NCI-H2227 (cell line): ENCODE measurements around the gene FNDC1.
"Not testable (repeated sequence)": the region's sequence is repeated elsewhere in the genome, so short reads cannot be mapped to it uniquely, and the experiment has no call there.

Source experiments
- DNase-seq: peaks from one replicate; lab custom pipeline; 2025; ENCODE audit not compliant: unreplicated experiment; lab: John Stamatoyannopoulos, UW

Gene FNDC1

DNA sequence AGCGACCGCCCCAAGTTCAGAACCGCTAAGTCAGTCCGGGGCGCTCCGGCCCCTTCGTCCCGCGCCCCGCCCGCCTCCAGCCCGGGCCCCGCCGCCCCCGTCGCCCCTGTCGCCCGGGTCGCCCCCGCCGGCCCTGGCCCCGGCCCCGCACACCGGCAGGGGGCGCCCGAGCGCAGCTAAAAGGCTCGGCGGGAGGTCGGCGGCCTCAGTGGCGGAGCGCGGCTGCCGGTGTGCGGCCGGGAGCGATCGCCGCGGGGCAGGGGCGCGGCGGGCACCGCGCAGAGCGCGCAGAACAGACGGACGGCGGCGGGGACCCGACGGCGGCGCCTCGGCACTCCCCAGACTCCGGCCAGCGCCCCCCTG, at the start of gene FNDC1:
TSS of gene FNDC1 (plus strand) at position 208 of the 363 bp plus-strand sequence. CDS start 197 bp downstream, outside the sequence.
- DNase-seq = peak; percentile 3

DNA sequence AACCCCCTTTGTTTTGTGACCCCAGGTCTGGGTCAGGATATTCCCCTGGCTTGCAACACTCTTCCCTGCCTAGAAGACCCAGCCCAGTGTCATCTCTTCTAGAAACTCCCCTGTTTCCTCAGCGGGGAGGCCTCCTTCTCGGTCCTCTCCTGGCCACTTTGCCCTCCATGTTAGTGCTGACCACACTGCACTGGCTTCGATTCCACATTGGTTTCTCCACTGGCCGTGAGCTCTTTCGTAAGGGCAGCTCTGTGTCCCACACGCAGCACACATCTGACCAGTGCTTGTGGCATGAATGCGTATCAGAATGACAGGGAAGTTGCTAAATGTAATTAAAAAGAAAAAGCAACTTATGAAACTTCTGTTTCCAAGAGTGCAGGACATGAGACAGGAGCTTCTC, 49.4 kb upstream of the FNDC1 start:
- no peak for DNase-seq

DNA sequence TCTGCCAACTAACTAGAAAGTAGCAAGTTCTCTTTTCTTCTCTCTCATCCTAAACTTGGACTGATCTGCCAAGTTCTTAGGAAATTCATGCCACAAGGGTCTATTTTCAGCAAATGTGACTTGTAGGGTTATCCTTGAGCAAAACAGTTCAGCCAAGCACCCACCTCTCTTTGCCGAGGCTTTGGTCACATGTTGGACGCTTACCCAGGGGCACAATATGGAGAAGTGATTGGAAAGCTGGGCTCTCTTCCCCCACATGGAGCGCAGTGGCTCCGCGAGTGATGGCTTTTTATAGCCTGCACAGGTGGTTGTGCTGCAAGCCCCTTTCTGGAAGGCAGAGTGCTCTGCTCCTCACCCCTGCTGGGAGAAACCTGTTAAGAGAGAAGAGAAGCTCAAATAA, 47.7 kb upstream of the FNDC1 start:
- no peak for DNase-seq

DNA sequence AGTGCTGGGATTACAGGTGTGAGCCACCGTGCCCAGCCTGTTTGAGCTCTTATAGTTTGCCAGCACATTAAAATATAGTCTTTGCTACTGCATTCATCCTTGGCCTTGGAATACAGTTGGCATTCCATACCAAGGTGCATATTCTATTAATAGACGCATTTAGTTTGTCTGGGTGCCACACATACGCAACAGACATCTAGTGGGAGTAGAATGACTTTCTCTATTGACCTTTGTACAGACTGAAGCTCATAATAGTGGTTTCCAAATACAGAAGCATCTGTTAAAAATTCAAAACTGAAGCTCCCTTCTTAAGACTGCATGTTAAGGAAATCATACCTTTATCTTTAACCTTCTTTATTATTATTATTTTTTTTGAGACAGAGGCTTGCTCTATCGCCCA, 46.7 kb upstream of the FNDC1 start:
- no peak for DNase-seq

DNA sequence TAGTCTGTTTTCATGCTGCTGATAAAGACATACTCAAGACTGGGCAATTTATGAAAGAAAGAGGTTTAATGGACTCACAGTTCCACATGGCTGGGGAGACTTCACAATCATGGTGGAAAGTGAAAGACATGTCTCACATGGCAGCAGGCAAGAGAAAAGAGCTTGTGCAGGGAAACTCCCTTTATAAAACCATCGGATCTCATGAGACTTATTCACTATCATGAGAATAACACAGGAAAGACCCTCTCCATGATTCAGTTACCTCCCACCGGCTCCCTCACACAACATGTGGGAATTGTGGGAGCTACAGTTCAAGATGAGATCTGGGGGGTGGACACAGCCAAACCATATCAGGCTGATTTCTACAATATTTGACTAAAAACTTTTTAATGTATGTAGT, 45.4 kb upstream of the FNDC1 start:
- DNase-seq = not testable (repeated sequence)

DNA sequence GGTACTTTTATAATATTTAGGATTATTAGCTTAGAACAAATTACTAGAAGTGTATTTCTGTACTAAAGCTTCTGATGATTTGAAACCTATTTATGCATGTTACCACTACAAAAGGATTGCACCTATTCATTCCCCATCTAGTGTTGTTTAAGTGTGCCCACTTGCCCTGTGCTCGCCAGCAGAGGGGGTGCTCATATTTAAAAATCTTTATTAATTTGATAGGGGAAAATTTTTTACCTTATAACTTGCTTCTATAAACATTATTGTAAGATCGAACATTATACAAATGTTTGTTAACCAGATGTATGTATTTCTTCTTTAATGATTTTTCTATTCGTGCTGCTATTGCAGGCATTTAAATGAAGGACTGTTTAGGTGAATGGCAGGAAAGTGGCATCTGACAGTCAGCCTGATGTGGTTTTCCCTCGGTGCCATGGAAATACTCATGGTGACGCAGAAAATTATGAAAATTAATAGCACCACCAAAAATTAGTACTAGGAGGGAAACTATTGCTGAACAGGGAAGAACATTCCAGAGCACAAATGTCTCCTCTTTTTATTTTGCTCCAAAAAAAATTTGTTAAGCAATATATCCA, 44.1 kb upstream of the FNDC1 start:
- DNase-seq = no peak

DNA sequence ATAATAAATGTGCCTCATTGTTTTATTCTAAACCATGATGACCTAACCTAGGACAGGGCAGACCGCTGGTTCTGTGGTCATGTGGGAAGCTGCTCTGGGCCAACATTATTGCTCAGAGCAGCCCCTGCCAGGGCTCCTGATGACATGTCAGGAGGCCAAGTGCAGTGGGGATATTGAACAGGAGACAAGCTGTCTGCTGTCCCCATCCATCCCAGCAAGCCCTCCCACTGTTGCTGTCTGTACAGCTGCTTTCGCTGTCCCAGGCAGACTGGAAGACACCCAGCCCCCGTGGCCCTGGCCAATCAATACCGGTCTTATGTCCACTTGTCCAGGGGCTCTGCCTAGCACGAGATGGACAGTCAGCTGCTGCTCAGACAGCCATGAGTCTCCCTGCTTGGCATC, 43.2 kb upstream of the FNDC1 start:
- DNase-seq = no peak

DNA sequence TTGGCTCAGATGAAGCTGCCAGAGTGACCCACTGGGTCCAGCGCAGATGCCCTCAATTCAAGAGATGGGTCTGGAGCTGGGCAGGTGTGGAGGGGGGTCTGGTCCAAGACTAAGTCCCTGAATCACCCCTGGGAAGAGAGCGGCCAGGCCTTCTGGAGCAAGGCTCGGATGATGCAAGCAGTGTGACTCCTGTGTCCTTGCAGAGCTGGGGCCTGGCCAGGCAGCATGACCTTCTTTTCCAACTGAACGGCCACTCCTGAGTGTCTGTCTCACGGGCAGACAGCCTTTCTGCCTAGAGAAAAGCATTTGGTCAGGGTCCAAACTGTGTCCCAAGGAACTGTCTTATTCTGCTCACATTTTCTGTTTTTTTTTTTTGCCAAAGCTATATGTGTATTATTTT, 42.6 kb upstream of the FNDC1 start:
- DNase-seq = no peak

DNA sequence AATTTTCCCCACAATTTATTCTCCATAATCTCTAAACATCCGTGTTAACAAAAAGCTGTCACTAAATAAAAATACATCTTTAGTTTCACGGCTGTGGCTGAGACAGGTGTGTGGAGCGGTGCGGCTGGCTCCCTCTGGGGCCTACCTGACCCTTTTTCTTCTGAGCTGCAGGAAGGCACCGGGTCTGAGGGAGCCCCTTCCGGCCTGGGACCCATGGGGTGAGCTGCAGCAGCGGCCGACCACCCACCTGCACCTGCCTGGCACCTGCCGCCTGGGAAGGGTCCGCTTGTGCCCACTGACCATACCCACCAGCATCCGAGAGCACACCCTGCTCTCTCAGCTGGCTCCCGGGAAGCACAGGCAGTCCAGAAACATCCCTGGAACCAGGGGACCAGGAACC, 41.5 kb upstream of the FNDC1 start:
- no peak for DNase-seq

DNA sequence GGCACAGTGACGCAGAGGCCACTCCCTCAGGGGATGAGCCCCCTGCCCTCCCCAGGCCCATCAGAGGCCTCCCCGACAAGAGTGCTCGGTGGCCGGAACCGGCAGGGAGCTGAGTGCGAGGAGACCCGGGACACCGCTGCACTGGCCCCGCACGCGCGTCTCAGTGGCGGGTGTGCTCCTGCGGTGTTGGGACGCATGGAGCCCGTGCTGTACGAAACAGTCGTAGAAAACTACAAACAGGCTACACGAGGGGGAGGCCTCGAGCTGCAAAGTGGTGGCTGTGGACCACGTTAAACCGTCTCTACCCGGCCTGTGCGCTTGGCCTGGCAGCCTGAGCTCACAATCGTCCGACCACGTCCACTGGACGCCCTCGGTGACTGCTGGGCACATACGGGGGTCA, 40.2 kb upstream of the FNDC1 start:
- no peak for DNase-seq

DNA sequence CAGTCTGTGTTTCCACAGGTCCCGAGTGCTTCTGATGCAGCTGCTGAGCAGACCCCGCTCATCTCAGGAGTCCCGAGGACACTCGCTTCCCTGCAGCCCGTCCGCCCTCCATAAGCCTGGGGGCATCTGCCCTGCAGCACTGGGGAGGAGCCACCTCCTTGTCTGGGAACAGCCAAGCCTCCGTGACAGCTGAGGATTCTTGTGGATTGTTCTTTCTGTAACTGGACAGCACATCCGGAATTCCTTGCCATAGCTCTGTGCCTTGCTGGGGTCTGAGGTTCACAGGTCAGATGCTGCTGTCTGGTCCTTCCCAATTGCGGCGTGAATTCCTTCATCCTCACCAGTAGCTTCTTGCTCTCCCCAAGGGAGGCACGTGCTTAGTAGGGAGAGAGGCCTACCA, 38.4 kb upstream of the FNDC1 start:
- DNase-seq = no peak

DNA sequence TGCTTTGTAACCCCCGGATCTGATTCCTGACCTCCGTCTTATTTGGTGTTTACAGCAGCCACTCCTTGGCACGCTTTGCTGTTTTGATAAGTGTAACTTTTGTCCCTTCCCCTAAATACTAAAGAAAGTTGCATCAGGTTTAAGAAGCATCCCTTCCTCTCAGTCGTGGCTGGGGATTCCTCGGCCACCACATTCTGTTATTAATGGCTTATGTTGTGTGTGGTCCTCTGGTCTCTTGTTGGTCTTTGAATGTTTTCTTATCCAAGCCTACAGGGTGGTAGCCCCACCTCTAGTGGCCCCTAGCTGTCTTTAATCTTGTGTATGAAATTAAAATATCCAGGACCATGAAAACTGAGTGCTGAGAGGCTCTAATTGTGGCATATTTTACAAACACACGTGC, 37.5 kb upstream of the FNDC1 start:
- no peak for DNase-seq

DNA sequence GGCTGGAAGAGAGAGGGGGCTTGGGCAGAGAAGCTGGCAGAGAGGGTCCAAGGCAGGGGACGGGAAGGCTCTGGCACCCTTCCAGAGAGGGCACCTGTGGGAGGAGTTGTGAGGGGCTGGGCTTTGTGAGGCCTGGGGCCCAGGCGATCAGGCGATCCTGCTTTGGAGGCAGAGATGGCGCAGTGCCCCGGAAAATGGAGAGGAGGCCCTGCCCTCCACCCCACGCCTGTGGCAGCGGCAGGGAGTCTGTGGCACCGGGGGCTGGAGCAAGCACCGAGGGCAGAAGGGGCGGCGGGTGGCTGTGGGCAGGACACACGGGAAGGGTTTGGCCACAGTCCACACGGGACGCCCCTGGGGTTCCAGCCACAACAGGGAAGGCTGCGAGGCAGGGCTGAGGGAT, 36.5 kb upstream of the FNDC1 start:
- DNase-seq = no peak

DNA sequence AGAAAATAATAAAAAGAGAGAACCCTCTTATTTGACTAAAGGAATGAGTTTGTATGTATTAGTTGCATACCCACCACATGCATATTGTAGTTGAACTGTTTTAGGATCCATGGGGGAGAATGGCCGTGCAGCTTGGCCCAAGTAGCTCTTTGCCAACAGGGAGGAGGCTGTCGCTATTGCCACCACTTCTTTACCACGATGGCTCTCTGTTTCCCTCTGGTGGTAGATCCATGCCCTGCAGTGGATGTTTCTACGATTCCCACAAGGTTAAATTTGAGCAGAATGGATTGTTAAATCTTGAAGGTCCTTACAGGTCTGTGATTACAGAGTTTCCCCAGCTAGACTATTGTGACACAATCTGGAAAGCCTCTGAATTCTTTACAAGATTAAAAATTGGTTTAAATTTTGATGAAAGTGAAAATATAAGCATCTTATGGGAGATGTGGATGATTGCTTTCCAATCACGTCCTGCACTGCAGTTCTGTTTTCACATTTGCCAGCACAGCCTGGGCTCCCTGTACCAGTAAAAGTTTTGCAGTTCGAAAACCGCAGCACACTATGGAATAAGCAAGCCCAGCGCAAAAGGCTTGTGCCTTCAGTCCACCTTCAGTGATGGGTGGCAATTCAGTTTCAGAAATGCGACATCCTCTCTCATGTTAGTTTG, 34.4 kb upstream of the FNDC1 start:
- DNase-seq = peak; percentile 50

DNA sequence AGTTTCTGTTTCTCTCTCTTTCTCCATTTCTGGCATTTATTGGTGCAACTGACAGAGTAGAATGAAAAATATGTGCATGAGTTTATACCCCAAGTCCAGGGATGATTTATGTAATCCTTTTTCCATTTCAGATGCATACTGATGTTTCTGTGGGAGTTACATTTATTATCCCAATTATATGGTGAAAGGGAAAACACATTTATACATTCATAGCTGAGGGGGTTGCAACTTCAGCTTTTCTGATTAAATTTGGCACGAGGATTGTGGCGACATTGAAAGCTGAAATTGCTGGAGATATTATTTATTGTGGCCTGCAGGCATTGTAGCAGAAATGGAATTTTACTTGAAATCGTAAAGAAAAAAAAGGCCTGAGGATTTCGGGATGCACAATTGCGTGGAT, 31.5 kb upstream of the FNDC1 start:
- DNase-seq = no peak

DNA sequence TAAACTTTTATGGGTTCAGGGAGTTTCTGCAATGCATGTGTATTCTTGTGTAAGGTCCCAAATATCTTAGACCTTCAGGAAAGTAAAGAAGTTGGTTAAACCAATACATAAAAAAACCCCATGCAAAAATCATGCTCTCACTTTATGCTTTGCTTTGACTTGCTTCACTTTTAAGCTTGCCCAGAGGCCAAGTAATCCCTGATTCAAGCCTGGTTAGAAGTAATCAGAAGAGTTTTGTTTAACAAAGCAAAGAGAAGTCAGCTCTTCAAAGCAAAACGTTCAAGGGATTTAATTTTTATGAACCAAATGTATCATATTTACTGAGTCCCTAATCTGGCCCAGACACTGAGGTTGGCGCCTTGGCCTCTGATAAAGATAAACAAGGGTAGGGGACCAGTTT, 26.7 kb upstream of the FNDC1 start:
- DNase-seq = no peak

DNA sequence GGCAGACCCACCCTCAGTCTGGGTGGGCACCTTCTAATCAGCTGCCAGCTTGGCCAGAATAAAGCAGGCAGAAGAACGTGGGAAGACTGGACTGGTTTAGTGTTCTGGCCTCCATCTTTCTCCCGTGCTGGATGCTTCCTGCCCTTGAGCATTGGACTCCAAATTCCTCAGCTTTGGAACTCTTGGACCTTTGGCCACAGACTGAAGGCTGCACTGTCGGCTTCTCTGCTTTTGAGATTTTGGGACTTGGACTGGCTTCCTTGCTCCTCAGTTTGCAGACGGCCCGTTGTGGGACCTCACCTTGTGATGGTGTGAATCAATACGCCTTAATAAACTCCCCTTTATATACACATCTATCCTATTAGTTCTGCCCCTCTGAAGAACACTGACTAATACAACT, 20.6 kb upstream of the FNDC1 start:
- no peak for DNase-seq

DNA sequence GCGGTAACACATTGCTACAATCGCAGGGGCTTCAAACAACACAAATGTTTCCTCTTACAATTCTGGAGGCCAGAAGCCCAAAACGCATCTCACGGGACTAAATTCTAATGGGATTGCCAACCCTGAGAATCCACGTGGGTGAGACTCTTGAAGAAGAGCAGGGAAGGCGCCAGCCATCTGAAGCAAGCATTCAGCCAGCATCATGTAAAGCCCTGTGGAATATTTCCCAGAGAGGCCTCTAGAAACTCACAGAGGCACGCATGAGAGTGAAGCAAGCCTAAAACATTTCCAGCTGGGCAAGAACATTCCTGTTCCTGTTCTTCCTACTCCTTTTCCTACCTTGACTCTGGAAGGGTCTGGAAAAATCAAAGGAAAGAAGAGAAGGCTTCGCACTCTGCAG, 19.6 kb upstream of the FNDC1 start:
- no peak for DNase-seq

DNA sequence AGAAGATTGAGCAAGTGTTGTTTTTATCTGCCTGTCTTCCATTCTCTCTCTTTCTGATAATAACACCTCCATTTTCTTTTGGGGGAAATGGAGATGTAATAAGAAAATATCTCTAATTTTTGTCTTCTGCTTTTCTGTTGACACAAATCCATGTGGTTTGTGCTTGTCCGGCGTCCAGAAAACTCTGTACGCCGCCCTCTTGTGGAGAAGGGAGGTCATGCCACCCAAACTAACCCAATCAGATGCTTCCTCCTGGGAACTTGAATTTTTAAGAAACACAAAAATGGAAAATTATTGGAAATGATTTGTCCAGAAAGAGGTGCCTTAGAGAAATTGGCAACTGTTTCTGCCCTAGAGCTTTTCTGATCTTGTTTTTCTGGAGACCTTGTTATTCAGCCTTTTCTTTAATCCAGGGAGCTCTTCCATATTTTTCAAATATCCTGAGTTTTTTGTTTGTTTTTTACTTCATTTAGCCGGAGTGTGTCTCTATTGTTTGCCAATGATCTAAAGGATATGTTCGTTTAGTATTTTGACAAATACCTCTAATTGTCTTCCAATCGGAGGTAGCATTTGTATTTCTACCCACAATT, 17.8 kb upstream of the FNDC1 start:
- peak; percentile 31 for DNase-seq

DNA sequence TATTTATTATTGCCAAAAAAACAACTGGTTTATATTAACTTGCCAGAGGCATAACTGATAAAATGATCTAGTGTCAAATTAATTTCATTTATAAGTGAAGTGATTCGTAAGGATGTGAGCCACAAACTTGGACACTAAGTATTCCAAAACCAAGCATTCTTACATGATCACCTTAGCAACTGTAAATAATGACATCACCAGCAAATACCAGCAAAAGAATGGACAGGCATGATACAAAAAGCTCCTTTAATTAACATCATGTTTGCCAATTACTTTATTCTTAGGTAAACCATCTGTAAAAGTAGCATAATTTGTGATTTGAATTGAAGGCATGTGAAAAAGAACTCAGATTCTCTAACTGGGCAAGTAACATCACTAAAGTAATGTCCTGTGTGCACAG, 17.2 kb upstream of the FNDC1 start:
- DNase-seq = no peak

DNA sequence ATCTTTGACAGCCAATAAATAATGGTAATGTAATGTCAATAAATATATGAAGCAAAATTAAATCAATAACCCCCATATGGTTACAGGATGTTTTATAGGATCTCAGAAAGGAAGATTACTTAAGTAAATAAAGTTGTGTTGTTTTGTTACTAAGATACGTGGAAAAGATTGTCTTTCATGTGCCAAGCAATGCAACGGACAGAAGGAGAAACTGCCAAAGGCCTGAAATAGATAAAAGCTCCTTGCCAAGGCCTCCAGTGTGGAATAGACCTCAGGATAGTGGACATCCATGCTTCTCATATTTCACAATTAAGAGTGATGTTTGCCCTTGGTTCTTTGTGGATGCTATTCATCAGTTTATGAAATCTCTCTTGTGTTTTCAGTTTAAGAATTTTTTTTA, 16.4 kb upstream of the FNDC1 start:
- no peak for DNase-seq

DNA sequence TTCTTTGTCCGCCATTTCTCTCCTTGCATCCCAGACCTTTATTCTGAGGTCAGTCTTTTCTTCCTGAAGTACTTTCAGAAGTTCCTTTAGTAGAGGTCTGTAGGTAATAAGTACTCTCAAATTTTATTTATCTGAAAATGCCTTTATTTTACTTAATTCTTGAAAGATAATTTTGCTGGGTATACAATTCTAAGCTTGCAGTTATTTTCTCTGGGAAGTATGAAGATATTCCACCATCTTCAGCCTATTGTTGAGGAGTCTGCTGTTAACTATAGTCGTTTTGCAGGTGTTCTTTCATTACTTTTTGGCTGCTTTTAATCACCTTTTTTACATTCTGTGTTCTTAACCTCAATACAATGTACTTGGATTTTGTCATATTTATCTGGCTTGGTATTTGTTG, 13.5 kb upstream of the FNDC1 start:
- no peak for DNase-seq

DNA sequence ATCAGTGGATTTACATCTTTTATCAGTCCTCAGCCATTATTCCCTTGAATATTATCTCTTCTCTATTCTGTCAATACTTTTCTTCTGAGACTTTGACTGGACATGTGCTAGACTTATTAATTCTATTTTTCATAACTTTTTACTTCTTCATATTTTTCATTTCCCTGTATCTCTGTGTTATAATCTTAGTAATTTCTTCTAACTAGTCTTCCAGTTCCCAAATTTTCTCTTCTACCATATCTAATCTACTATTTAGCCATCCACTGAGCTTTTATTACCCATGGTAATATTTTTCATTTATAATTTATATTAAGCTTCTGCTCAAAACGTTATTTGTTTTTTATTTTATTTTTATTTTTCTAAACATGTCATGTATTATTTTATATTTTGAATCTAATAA, 13.1 kb upstream of the FNDC1 start:
- no peak for DNase-seq
